Renal cortex interstitium (tissue), 3 donors: ENCODE measurements around the gene GRHPR. TPM values are rescaled to one million over a fixed set of nuclear protein-coding genes. Genes with fewer than 3 reads are reported as not detected.

Experiments used
- polyA plus RNA-seq, 3 donors: library from polyadenylated mRNA; unstranded; fragments of 120-200 nt; gene quantifications; one replicate each; pipeline ENCODE4 v1.2.1, GENCODE V29; 2013; ENCODE audit not compliant: insufficient read length in 3 of 3

GRHPR gene
- polyA plus RNA-seq, 3 donors, result 120 to 142 (median 135) TPM

Other genes starting within 250 kb of the GRHPR start
- 10 to 100 TPM; 32.5 to 33.7 (median 33.0) TPM for gene ZBTB5, start 42.8 kb downstream of the GRHPR start, polyA plus RNA-seq
- gene POLR1E, start 63.3 kb downstream of the GRHPR start, polyA plus RNA-seq, result 10 to 100 TPM; 23.3 to 26.8 (median 25.9) TPM
- 10 to 100 TPM; 13.2 to 14.7 (median 13.2) TPM for gene FBXO10, start 153.7 kb downstream of the GRHPR start, polyA plus RNA-seq
- 100 to 1,000 TPM; 101 to 132 (median 131) TPM for gene TOMM5, start 169.9 kb downstream of the GRHPR start, polyA plus RNA-seq
- gene FRMPD1, start 228.3 kb downstream of the GRHPR start, polyA plus RNA-seq, result 1 to 10 TPM in 2 of 3 donors, under 1 TPM in 1; 0.88 to 1.1 (median 1.0) TPM